ENCODE data around the gene MPPE1. TPM values are rescaled to one million over a fixed set of nuclear protein-coding genes. Genes with fewer than 3 reads are reported as not detected.
A peak's percentile ranks its signal among the peaks of the same experiment; 100 is the strongest.

MPPE1 gene
- total RNA-seq, 1 donor from 2014 or later = 32.7 TPM

GRCh38 chr18:11884396-11885030 is 23.6 kb downstream of the MPPE1 start:
- DNase-seq = no peak

- DNase-seq = no peak
Measured at GRCh38 chr18:11883153-11883552, 25.0 kb downstream of the MPPE1 start.

- no peak for DNase-seq
Measured at GRCh38 chr18:11882636-11883035, 25.5 kb downstream of the MPPE1 start.

GRCh38 chr18:11880586-11881304 is 27.4 kb downstream of the MPPE1 start:
- no peak for DNase-seq

- no peak for DNase-seq
Measured at GRCh38 chr18:11877497-11878135, 30.5 kb downstream of the MPPE1 start.

GRCh38 chr18:11874676-11875075 is 33.4 kb downstream of the MPPE1 start:
- no peak for DNase-seq

GRCh38 chr18:11873670-11874340 is 34.3 kb downstream of the MPPE1 start:
- no peak for DNase-seq

- DNase-seq = peak; percentile 53
Measured at GRCh38 chr18:11872479-11873136, 35.5 kb downstream of the MPPE1 start.

GRCh38 chr18:11871501-11871900 is 36.6 kb downstream of the MPPE1 start:
- no peak for DNase-seq

GRCh38 chr18:11868230-11868629 is 39.9 kb downstream of the MPPE1 start:
- DNase-seq = no peak

GRCh38 chr18:11866764-11867163 is 41.4 kb downstream of the MPPE1 start:
- DNase-seq = no peak

- DNase-seq = no peak
Measured at GRCh38 chr18:11866329-11866728, 41.8 kb downstream of the MPPE1 start.

GRCh38 chr18:11865071-11865470 is 43.0 kb downstream of the MPPE1 start:
- DNase-seq = no peak

GRCh38 chr18:11864471-11864870 is 43.6 kb downstream of the MPPE1 start:
- no peak for DNase-seq

GRCh38 chr18:11862468-11863137 is 45.5 kb downstream of the MPPE1 start:
- no peak for DNase-seq

- no peak for DNase-seq
Measured at GRCh38 chr18:11861583-11862288, 46.4 kb downstream of the MPPE1 start.

- DNase-seq = no peak
Measured at GRCh38 chr18:11860594-11861450, 47.3 kb downstream of the MPPE1 start.

- no peak for DNase-seq
Measured at GRCh38 chr18:11859903-11860407, 48.2 kb downstream of the MPPE1 start.

GRCh38 chr18:11859282-11859830 is 48.8 kb downstream of the MPPE1 start:
- no peak for DNase-seq
